Stomach (tissue), 4 donors: ENCODE measurements around the gene TRABD2B.

Experiments
- POLR2AphosphoS5 ChIP-seq, 3 donors: sonication (generic); formaldehyde crosslinking; IDR thresholded peaks; one replicate each; pipeline ENCODE4 v1.6.1; 2016; ENCODE audit warnings: antibody characterized with exemption in 3 of 3
- TF ChIP-seq, protein P1 (sequence below), 7 experiments: fragments of 450-650 bp in 4 of 7; fragments of 200-600 bp in 3 of 7; sonication (generic) in 3 of 7; IDR thresholded peaks; one replicate each; pipeline ENCODE4 v1.5.1; 2016 to 2019; ENCODE audit warnings: antibody characterized with exemption in 7 of 7, control low read depth in 2 of 7, mild to moderate bottlenecking in 1 of 7

DNA sequence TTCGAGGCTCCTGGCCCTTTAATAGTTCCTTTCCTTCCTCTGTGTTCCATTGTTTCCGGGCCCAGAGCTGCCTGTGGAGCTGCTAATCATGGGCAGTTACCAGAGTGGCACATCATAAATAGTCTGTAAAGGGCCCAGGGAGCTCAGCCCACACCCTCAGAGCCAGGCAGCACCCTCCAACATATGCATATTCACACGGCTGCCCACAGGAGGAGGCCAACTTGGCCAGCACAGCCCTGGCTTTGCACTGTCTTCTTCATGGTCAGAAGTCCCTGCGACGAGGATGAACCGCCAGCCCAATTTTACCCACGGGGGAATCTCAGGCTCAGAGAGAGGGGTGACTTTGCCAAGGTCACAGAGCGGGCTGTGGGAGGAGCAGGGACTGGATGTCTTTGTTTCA lies 172.5 kb downstream of the TRABD2B start:
- TF ChIP-seq, protein P1, sequence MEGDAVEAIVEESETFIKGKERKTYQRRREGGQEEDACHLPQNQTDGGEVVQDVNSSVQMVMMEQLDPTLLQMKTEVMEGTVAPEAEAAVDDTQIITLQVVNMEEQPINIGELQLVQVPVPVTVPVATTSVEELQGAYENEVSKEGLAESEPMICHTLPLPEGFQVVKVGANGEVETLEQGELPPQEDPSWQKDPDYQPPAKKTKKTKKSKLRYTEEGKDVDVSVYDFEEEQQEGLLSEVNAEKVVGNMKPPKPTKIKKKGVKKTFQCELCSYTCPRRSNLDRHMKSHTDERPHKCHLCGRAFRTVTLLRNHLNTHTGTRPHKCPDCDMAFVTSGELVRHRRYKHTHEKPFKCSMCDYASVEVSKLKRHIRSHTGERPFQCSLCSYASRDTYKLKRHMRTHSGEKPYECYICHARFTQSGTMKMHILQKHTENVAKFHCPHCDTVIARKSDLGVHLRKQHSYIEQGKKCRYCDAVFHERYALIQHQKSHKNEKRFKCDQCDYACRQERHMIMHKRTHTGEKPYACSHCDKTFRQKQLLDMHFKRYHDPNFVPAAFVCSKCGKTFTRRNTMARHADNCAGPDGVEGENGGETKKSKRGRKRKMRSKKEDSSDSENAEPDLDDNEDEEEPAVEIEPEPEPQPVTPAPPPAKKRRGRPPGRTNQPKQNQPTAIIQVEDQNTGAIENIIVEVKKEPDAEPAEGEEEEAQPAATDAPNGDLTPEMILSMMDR (IDR thresholded peaks at IDR 0.05) = no peak
- no peak for TF ChIP-seq POLR2AphosphoS5 (IDR thresholded peaks at IDR 0.05)
